ENCODE results near the gene C15orf62.

DNA sequence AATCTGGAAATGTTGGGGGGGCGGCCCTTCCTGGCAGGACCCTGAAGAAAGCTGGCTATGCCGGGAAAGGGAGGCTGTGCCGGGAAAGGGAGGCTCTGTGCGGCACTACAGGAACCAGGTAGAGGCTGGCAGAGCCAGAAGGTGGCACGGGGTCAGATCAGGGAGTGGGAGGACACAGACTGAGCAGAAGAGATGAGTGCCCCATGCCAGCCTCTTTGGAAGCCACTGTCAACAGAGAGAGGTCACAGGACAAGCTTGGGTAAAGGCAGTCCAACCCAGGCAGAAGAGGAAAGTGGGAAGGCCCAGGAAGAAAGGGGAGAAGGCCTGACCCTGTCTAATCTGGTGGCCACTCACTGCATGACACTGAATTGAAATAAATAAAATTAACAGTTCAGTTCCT is 1.5 kb downstream of the C15orf62 start:
- TF ChIP-seq, protein P1, sequence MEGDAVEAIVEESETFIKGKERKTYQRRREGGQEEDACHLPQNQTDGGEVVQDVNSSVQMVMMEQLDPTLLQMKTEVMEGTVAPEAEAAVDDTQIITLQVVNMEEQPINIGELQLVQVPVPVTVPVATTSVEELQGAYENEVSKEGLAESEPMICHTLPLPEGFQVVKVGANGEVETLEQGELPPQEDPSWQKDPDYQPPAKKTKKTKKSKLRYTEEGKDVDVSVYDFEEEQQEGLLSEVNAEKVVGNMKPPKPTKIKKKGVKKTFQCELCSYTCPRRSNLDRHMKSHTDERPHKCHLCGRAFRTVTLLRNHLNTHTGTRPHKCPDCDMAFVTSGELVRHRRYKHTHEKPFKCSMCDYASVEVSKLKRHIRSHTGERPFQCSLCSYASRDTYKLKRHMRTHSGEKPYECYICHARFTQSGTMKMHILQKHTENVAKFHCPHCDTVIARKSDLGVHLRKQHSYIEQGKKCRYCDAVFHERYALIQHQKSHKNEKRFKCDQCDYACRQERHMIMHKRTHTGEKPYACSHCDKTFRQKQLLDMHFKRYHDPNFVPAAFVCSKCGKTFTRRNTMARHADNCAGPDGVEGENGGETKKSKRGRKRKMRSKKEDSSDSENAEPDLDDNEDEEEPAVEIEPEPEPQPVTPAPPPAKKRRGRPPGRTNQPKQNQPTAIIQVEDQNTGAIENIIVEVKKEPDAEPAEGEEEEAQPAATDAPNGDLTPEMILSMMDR (IDR thresholded peaks at IDR 0.05), result no peak
- TF ChIP-seq POLR2A (IDR thresholded peaks at IDR 0.05), result no peak

Data from lower leg skin (tissue), 3 donors.